ENCODE results near the gene PPP1R37. TPM values are rescaled to one million over a fixed set of nuclear protein-coding genes. Genes with fewer than 3 reads are reported as not detected.

The PPP1R37 gene
- total and polyA plus RNA-seq, 12 donors, result 12.5 to 38.3 (median 16.8) TPM

GRCh38 chr19:45056831-45057230 lies 36.1 kb upstream of the PPP1R37 start:
- Histone ChIP-seq H3K4me3 (no peak overlapping the region), H3K27ac (no peak overlapping the region), H3K4me1 (peaks cover 0 to 7% (median 0%) of the 10 kb centered on the region in 9 donors), H3K27me3 (no peaks in the 10 kb centered on the region), H3K9me3 (no peaks in the 10 kb centered on the region), H3K36me3 (peaks cover 4 to 100% (median 70%) of the 10 kb centered on the region in 9 donors)
- ATAC-seq (no peak), DNase-seq (no peak)
- intact Hi-C loops (cut with DNase I), result loop anchor here in 4 of 10 donors (5.0 to 10.0 kb wide), 2 partner anchors 70 to 152 kb away; partner anchors contain the start of gene APOE (in 3 of the 4)
- TF ChIP-seq CTCF (IDR thresholded peaks at IDR 0.05), result no peak
- WGBS, 2 donors, result 86 to 90% methylated on average over 8 of the region's 8 CpGs

- intact Hi-C loops (cut with DNase I), result loop anchor here in 4 of 10 donors (5.0 to 10.0 kb wide), 2 partner anchors 70 to 153 kb away; partner anchors contain the start of gene APOE (in 3 of the 4)
- no peaks in the 10 kb centered on the region for H3K27me3 ChIP-seq
- no peak overlapping the region for H3K27ac ChIP-seq
- 87 to 95% methylated on average over 9 of the region's 9 CpGs for WGBS, 2 donors
- no peak for TF ChIP-seq CTCF (IDR thresholded peaks at IDR 0.05)
- peaks cover 4 to 100% (median 76%) of the 10 kb centered on the region in 9 donors for H3K36me3 ChIP-seq
- ATAC-seq (peak in 2 of 8 donors; percentile 14 to 25), DNase-seq (no peak)
- H3K9me3 ChIP-seq, result no peaks in the 10 kb centered on the region
- peaks cover 0 to 1% (median 0%) of the 10 kb centered on the region in 9 donors for H3K4me1 ChIP-seq
- H3K4me3 ChIP-seq, result no peak overlapping the region
Measured at GRCh38 chr19:45057444-45057843, 35.5 kb upstream of the PPP1R37 start.

- H3K4me3 ChIP-seq, result no peak overlapping the region
- 86 to 87% methylated on average over 14 of the region's 14 CpGs for WGBS, 2 donors
- H3K36me3 ChIP-seq, result peaks cover 4 to 100% (median 89%) of the 10 kb centered on the region in 9 donors
- intact Hi-C loops (cut with DNase I), result loop anchor here in 4 of 10 donors (5.0 to 10.0 kb wide), 2 partner anchors 71 to 154 kb away; partner anchors contain the start of gene APOE (in 3 of the 4)
- no peaks in the 10 kb centered on the region for H3K27me3 ChIP-seq
- no peak overlapping the region for H3K27ac ChIP-seq
- no peaks in the 10 kb centered on the region for H3K4me1 ChIP-seq
- ATAC-seq (peak in 1 of 8 donors; percentile 16), DNase-seq (no peak)
- H3K9me3 ChIP-seq, result no peaks in the 10 kb centered on the region
- no peak for TF ChIP-seq CTCF (IDR thresholded peaks at IDR 0.05)
Measured at GRCh38 chr19:45058622-45059159, 34.3 kb upstream of the PPP1R37 start.

- peak; percentile 75 to 88 (median 84) for TF ChIP-seq CTCF (IDR thresholded peaks at IDR 0.05)
- peak in 7 of 8 donors; percentile 59 to 73 (median 67) for ATAC-seq
- intact Hi-C loops (cut with DNase I), result loop anchor here in 4 of 10 donors (5.0 to 10.0 kb wide), 2 partner anchors 72 to 155 kb away; partner anchors contain the start of gene APOE (in 3 of the 4)
Measured at GRCh38 chr19:45059258-45059965, 33.6 kb upstream of the PPP1R37 start.

More at GRCh38 chr19:45059258-45059965, 33.6 kb upstream of the PPP1R37 start:
- Histone ChIP-seq H3K4me1 (no peaks in the 10 kb centered on the region), H3K27me3 (no peaks in the 10 kb centered on the region), H3K9me3 (no peaks in the 10 kb centered on the region), H3K27ac (no peak overlapping the region), H3K4me3 (no peak overlapping the region), H3K36me3 (peaks cover 9 to 100% (median 91%) of the 10 kb centered on the region in 9 donors)
- peak; percentile 55 to 71 for DNase-seq
- WGBS, 2 donors, result 62 to 65% methylated on average over 16 of the region's 16 CpGs
